ENCODE data around the gene HEXIM2.

Gene HEXIM2

DNA sequence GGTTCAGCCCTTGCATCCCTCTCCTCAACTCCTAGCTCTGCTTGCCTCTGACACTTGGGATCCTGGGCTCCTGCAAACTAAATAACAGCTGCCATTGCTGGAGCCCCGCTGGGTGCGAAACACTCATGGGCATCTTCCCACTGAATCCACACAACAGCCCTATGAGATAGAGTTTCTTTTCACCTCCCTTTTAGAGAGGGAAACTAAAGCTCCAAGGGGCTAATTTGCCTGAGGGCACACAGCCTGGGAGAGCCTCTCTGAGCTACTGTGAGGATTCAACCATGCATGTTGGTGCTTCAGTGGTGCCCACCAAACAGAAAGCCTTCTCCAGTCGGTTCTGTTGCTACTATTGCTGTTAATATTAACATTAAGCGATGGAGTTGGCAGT is 22.1 kb upstream of the HEXIM2 start:
- no peak for DNase-seq (ENCODE audit: low spot score)
- TF ChIP-seq, protein P1, sequence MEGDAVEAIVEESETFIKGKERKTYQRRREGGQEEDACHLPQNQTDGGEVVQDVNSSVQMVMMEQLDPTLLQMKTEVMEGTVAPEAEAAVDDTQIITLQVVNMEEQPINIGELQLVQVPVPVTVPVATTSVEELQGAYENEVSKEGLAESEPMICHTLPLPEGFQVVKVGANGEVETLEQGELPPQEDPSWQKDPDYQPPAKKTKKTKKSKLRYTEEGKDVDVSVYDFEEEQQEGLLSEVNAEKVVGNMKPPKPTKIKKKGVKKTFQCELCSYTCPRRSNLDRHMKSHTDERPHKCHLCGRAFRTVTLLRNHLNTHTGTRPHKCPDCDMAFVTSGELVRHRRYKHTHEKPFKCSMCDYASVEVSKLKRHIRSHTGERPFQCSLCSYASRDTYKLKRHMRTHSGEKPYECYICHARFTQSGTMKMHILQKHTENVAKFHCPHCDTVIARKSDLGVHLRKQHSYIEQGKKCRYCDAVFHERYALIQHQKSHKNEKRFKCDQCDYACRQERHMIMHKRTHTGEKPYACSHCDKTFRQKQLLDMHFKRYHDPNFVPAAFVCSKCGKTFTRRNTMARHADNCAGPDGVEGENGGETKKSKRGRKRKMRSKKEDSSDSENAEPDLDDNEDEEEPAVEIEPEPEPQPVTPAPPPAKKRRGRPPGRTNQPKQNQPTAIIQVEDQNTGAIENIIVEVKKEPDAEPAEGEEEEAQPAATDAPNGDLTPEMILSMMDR (IDR thresholded peaks at IDR 0.05; ENCODE audit: extremely low read depth, missing control alignments): no peak

DNA sequence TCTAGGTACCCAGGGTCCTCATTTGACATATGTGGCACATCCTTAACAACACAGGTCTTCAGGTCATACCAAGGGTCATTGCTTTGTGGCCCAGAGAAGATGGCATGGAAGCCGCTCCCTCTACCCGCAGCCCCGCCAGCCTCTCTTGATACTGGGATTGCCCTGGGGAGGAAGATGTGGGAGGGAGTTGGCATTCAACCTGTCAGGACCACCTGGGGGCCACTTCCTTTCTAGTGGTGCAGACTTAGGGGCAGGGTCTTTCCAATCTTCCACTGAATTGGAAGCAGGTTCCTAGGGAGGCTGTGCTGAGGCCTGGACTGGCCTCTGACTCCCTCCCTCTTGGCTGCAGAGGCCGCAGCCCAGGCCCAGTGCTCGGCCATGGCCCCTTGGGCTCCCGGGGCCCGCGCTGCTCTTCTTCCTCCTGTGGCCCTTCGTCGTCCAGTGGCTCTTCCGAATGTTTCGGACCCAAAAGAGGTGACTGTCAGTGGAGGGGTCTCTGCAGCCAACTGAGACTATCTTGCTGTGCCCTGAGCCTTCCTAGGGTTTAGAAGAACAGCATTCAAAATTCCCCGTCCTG is 18.5 kb upstream of the HEXIM2 start:
- no peak for DNase-seq (ENCODE audit: low spot score)
- TF ChIP-seq, protein P1 (IDR thresholded peaks at IDR 0.05; ENCODE audit: extremely low read depth, missing control alignments): no peak

DNA sequence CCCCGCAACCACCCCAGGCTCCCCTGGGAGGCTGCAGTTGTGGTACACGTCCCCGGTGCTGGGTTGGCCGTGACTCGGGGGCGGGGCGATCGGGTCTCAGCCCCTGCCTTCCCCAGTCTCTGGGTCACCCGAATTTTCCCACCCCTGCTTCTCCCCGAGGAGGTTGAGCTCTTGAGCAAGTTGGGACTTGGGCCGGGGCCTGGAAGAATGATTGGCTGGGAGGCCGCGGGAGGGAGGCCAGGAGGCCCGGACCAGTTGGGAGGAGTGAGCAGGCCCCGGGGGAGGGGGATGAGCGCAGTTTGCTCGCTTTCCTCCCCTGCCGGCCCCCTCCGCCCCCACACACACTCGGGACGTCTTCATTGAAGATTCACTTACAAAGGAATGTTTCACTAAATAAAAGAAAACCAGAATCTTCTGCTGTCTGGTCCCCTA is 17.9 kb upstream of the HEXIM2 start:
- no peak for DNase-seq (ENCODE audit: low spot score)
- TF ChIP-seq, protein P1 (IDR thresholded peaks at IDR 0.05; ENCODE audit: extremely low read depth, missing control alignments): no peak

DNA sequence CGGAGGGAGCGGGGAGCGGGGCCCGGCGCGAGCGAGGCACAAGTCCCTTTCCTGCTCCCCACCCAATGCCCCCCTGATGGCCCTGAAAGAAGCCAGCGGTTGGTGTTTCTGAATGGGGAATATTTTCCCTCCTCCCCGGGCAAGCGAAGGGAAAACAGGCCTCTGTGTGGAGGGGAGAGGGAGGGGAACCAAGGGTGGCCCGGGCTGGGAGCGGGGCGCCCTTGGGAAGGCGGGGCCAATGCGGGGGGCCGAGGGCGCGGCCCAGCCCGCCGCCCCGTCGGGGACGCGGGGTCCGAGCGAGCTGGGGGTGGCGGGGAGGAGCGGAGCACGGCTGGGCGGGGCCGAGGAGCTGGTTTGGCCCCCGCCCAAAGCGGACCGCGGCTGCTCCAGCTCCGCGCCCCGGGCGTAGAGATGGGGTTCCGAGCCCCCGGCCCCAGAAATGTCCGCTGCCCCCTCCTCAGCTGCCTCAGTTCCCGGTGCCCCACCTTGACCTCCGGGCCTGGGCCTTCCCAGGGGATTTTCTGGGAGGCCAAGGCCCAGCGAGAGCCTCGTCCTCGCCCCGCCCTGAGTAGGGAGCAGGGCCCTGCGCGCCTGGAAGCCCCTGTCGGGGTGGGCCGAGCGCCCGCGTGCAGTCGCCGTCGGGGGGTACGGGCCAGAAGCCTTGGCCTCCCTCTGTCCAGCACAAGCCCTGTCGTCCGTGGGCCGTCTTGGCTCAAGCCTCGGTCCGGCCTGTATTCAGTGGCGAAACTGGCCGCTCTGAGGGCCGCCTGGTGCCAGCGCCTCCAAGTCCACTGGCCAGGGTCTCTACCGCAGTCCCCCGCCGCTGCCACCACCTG is 17.3 kb upstream of the HEXIM2 start:
- DNase-seq (ENCODE audit: low spot score): peak; percentile 61
- TF ChIP-seq, protein P1 (IDR thresholded peaks at IDR 0.05; ENCODE audit: extremely low read depth, missing control alignments): no peak

DNA sequence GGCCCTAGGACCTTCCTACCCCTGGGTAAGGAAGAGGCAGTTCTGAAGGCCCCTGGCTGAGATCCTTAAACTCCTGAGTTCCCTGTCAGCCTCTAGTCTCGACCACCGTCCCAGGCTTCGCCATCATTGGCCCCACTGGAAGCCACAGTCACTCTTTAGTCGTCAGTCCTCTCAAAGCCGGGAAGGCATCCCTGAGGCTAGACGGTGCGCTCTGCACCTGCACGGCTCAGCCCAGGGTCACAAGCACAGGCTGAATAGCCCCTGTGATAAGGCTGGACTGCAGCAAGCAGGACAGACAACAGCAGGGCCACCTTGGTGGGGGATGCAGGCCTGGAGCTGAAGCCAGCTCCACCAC is 16.7 kb upstream of the HEXIM2 start:
- TF ChIP-seq, protein P1 (IDR thresholded peaks at IDR 0.05; ENCODE audit: extremely low read depth, missing control alignments): no peak
- no peak for DNase-seq (ENCODE audit: low spot score)

DNA sequence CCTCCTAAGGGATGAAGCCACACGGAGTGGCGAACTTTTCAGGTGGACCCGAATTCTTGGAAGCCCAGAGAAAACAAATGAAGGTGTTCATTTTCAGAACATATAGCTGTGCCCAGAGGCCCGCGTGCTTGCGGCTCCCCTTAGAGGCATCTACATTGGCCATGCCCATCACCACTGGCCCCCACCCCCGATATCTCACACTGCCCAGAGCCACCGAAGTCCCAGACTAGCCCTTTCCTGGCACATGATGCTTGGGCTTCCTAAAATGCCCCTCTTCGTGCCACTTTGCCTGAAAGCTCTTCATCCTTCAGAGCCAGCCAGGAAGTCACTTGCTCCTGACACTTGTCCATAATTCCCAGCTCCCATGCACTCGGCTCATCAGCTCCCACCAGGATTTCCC is 15.5 kb upstream of the HEXIM2 start:
- TF ChIP-seq, protein P1 (IDR thresholded peaks at IDR 0.05; ENCODE audit: extremely low read depth, missing control alignments): no peak

DNA sequence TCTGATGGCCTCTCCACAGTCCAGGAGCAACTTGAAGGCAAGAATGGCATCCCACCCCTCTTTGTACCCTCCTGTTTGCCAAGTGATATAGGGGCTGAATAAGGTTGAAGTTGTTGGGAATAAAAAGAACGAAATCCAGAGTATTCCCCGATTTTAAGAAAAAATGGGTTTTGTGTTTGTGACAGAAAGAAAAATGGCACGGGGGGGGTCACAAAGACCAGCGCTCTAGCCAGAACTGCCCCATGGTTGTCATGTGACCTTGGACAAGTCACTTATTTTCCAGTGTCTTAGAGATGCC is 15.1 kb upstream of the HEXIM2 start:
- DNase-seq (ENCODE audit: low spot score): no peak
- TF ChIP-seq, protein P1 (IDR thresholded peaks at IDR 0.05; ENCODE audit: extremely low read depth, missing control alignments): no peak

More for the DNA sequence above, 15.5 kb upstream of the HEXIM2 start:
- no peak for DNase-seq (ENCODE audit: low spot score)

All from GM20000 (cell line).